Measurements from ENCODE around the gene LRRC58.

DNA sequence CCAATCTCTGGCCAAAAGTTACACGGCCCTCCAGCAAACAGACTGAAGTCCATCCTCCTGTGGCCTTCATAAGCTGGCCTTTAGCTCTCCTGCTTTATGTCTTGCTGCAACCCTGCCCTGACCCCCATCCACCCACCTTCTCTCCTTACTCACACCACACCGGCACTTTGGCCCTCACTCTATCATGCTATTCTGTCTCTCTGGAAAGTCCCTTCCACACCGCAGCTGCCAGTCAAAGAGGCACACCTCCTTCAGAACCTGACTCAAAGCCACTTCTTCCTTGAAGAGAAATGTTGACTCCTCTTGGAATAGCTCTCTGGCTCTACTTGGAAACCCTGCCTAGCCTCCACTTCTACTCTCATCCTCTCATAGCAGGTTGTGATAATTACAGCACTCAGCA lies 68.6 kb downstream of the LRRC58 start:
- TF ChIP-seq, protein P1, sequence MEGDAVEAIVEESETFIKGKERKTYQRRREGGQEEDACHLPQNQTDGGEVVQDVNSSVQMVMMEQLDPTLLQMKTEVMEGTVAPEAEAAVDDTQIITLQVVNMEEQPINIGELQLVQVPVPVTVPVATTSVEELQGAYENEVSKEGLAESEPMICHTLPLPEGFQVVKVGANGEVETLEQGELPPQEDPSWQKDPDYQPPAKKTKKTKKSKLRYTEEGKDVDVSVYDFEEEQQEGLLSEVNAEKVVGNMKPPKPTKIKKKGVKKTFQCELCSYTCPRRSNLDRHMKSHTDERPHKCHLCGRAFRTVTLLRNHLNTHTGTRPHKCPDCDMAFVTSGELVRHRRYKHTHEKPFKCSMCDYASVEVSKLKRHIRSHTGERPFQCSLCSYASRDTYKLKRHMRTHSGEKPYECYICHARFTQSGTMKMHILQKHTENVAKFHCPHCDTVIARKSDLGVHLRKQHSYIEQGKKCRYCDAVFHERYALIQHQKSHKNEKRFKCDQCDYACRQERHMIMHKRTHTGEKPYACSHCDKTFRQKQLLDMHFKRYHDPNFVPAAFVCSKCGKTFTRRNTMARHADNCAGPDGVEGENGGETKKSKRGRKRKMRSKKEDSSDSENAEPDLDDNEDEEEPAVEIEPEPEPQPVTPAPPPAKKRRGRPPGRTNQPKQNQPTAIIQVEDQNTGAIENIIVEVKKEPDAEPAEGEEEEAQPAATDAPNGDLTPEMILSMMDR (IDR thresholded peaks at IDR 0.05): no peak
- no peak for TF ChIP-seq POLR2AphosphoS5 (IDR thresholded peaks at IDR 0.05; ENCODE audit: insufficient read depth in 1 of 2, low read depth in 1 of 2)
- no peak for TF ChIP-seq POLR2A (IDR thresholded peaks at IDR 0.05)
